AG04449 (cell line): ENCODE measurements around the gene MRAS.
"Not testable (repeated sequence)": the region's sequence is repeated elsewhere in the genome, so short reads cannot be mapped to it uniquely, and the experiment has no call there.

Experiments used
- CTCF ChIA-PET: fragments of 350-600 bp; formaldehyde crosslinking; extraction: SDS; loops from one replicate; lab custom pipeline; 2021; ENCODE audit warnings: antibody characterized with exemption; lab: Yijun Ruan, JAX
- POLR2A ChIA-PET: fragments of 400-600, 350-600 bp; formaldehyde crosslinking; extraction: SDS; loops from one replicate; lab custom pipeline; 2020; ENCODE audit warnings: antibody characterized with exemption, inconsistent platforms; lab: Yijun Ruan, JAX
- DNase-seq: peaks from one replicate; pipeline ENCODE4 v3.0.0-alpha.2; 2010; ENCODE audit warnings: low read depth, low spot score
- H3K4me3 ChIP-seq: 2 replicates; pipeline ENCODE4 v1.5.1; 2011; ENCODE audit warnings: low read depth, mild to moderate bottlenecking, control low read depth, low read length
- CTCF ChIP-seq: IDR thresholded peaks from one replicate; pipeline ENCODE4 v1.5.1; 2011; ENCODE audit warnings: mild to moderate bottlenecking, moderate library complexity, low read length, control low read depth, inconsistent platforms; ENCODE audit not compliant: insufficient read depth; ENCODE audit errors: missing control alignments

The MRAS gene

GRCh38 chr3:138376663-138377062 lies 28.3 kb downstream of the MRAS start:
- H3K4me3 ChIP-seq: no peak overlapping the region
- TF ChIP-seq CTCF: no peak
- POLR2A ChIA-PET: no interaction called here
- no peak for DNase-seq
- CTCF ChIA-PET: interaction anchor here (0.8 to 1.9 kb wide), 2 partner anchors 24 to 42 kb away, joined by 3 to 12 read pairs; no protein-coding TSS in a partner anchor

- H3K4me3 ChIP-seq, POLR2A ChIA-PET, DNase-seq: not testable (repeated sequence)
- CTCF ChIA-PET: interaction anchor here (0.8 to 1.9 kb wide), 2 partner anchors 24 to 41 kb away, joined by 3 to 12 read pairs; no protein-coding TSS in a partner anchor
Measured at GRCh38 chr3:138377212-138377611, 28.8 kb downstream of the MRAS start.

- no peak for DNase-seq
- H3K4me3 ChIP-seq: no peak overlapping the region
- TF ChIP-seq CTCF: no peak
- ChIA-PET POLR2A (no interaction called here), CTCF (no interaction called here)
Measured at GRCh38 chr3:138377804-138378203, 29.4 kb downstream of the MRAS start.

- ChIA-PET POLR2A (no interaction called here), CTCF (interaction anchor here (1.2 kb wide), 1 partner anchor 8 kb away, joined by 3 read pairs; no protein-coding TSS in a partner anchor)
- no peak for TF ChIP-seq CTCF
- no peak overlapping the region for H3K4me3 ChIP-seq
- no peak for DNase-seq
Measured at GRCh38 chr3:138378331-138378730, 30.0 kb downstream of the MRAS start.

GRCh38 chr3:138378990-138379389 lies 30.6 kb downstream of the MRAS start:
- ChIA-PET POLR2A (no interaction called here), CTCF (interaction anchor here (1.2 kb wide), 1 partner anchor 9 kb away, joined by 3 read pairs; no protein-coding TSS in a partner anchor)
- H3K4me3 ChIP-seq: no peak overlapping the region
- no peak for DNase-seq
- TF ChIP-seq CTCF: no peak

- ChIA-PET CTCF (no interaction called here), POLR2A (no interaction called here)
- no peak overlapping the region for H3K4me3 ChIP-seq
- DNase-seq: no peak
- no peak for TF ChIP-seq CTCF
Measured at GRCh38 chr3:138381413-138381901, 33.1 kb downstream of the MRAS start.
